ENCODE measurements around the gene INCA1. TPM values are rescaled to one million over a fixed set of nuclear protein-coding genes. Genes with fewer than 3 reads are reported as not detected.

INCA1 gene
- polyA plus RNA-seq, 1 of the 3 experiments (the other 2 are of a cell fraction) = 1.2 TPM

- Histone ChIP-seq H2AFZ (ENCODE audit: low read depth) (no peak overlapping the region), H3K9me3 (no peaks in the 10 kb centered on the region), H3K27ac (ENCODE audit: low read depth in 2 of 2, low read length in 1 of 2) (no peak overlapping the region), H3F3A (replicated peaks; ENCODE audit: insufficient read depth) (no peaks in the 10 kb centered on the region), H4K20me1 (ENCODE audit: insufficient read depth) (peaks cover 20% of the 10 kb centered on the region), H3K4me1 (ENCODE audit: control insufficient read depth in 1 of 2, insufficient read depth in 2 of 2, low read depth in 1 of 2, low read length in 1 of 2) (peaks cover 5 to 18% of the 10 kb centered on the region in 2 experiments; a peak in 2 of 4 replicates), H3K9me2 (no peaks in the 10 kb centered on the region), H3K27me3 (ENCODE audit: insufficient read depth) (no peaks in the 10 kb centered on the region), H3K36me3 (replicated peaks in 1 of 2; ENCODE audit: control insufficient read depth in 1 of 2, insufficient read depth in 2 of 2, low read length in 1 of 2) (peaks cover 44 to 48% of the 10 kb centered on the region in 2 experiments), H3K4me3 (ENCODE audit: low read depth in 2 of 2, low read length in 1 of 2) (no peak overlapping the region), H3K79me2 (ENCODE audit: insufficient read depth) (peaks cover 50% of the 10 kb centered on the region), H3K4me2 (no peak overlapping the region), H3K9ac (no peak overlapping the region)
- 90% methylated on average over 17 of the region's 20 CpGs for WGBS (ENCODE audit: low lambda C conversion rate)
- ChIA-PET CTCF (interaction anchor here (8.1 kb wide), 1 partner anchor 14 kb away, joined by 54 read pairs; the partner anchor contains the start of gene CAMTA2), POLR2A (no interaction called here)
- no peak for DNase-seq
- TF ChIP-seq RXRA (IDR thresholded peaks at IDR 0.05; ENCODE audit: borderline replicate concordance, low read depth) (no peak), SMC3 (IDR thresholded peaks at IDR 0.05; ENCODE audit: low read depth, low read length) (no peak), YY1 (IDR thresholded peaks at IDR 0.05; ENCODE audit: low read depth) (no peak), RFX5 (IDR thresholded peaks at IDR 0.05; ENCODE audit: low read length) (no peak), ZBTB33 (IDR thresholded peaks at IDR 0.05; ENCODE audit: borderline replicate concordance, low read depth) (no peak), MEF2A (IDR thresholded peaks at IDR 0.05; ENCODE audit: borderline replicate concordance, low read depth) (no peak), GATA2 (CRISPR knock-in tag; IDR thresholded peaks at IDR 0.05) (no peak), USF2 (IDR thresholded peaks at IDR 0.05; ENCODE audit: borderline replicate concordance, low read depth, low read length) (no peak), TCF12 (IDR thresholded peaks at IDR 0.05) (no peak), NFIC (IDR thresholded peaks at IDR 0.05; ENCODE audit: borderline replicate concordance) (no peak), JUND (IDR thresholded peaks at IDR 0.05) (no peak), GABPA (IDR thresholded peaks at IDR 0.05; ENCODE audit: low read depth) (no peak)
Measured at GRCh38 chr17:5002121-5002788, 4.9 kb upstream of the INCA1 start.

- no peak overlapping the region for H2AFZ ChIP-seq (ENCODE audit: low read depth)
- WGBS (ENCODE audit: low lambda C conversion rate) = 92% methylated on average over 3 of the region's 11 CpGs
- peaks cover under 1% of the 10 kb centered on the region for H3F3A ChIP-seq (replicated peaks; ENCODE audit: insufficient read depth)
- H3K9me3 ChIP-seq = no peaks in the 10 kb centered on the region
- H3K4me3 ChIP-seq (ENCODE audit: low read depth in 2 of 2, low read length in 1 of 2) = no peak overlapping the region
- H3K9me2 ChIP-seq = no peaks in the 10 kb centered on the region
- CTCF ChIA-PET = interaction anchor here (0.9 to 8.1 kb wide), 5 partner anchors 12 to 62 kb away, joined by 3 to 54 read pairs (median 3); partner anchors contain the start of gene CAMTA2
- POLR2A ChIA-PET = no interaction called here
- peaks cover 50% of the 10 kb centered on the region for H3K79me2 ChIP-seq (ENCODE audit: insufficient read depth)
- peaks cover 10 to 24% of the 10 kb centered on the region in 2 experiments; a peak in 3 of 4 replicates for H3K4me1 ChIP-seq (ENCODE audit: control insufficient read depth in 1 of 2, insufficient read depth in 2 of 2, low read depth in 1 of 2, low read length in 1 of 2)
- peaks cover 29 to 40% of the 10 kb centered on the region in 2 experiments for H3K36me3 ChIP-seq (replicated peaks in 1 of 2; ENCODE audit: control insufficient read depth in 1 of 2, insufficient read depth in 2 of 2, low read length in 1 of 2)
- H3K4me2 ChIP-seq = peak overlapping the region; percentile 99; the same call in 1 of the 2 replicates
- no peak overlapping the region for H3K9ac ChIP-seq
- no peaks in the 10 kb centered on the region for H3K27me3 ChIP-seq (ENCODE audit: insufficient read depth)
- H4K20me1 ChIP-seq (ENCODE audit: insufficient read depth) = peaks cover 20% of the 10 kb centered on the region
- TF ChIP-seq ELF1 (IDR thresholded peaks at IDR 0.05) = no peak
- no peak for TF ChIP-seq TEAD4 (IDR thresholded peaks at IDR 0.05; ENCODE audit: borderline replicate concordance, insufficient read depth)
- no peak for TF ChIP-seq RAD21 (IDR thresholded peaks at IDR 0.05; ENCODE audit: low read length)
- no peak for TF ChIP-seq TCF12 (IDR thresholded peaks at IDR 0.05)
- no peak for TF ChIP-seq PBX3 (IDR thresholded peaks at IDR 0.05)
- no peak overlapping the region for H3K27ac ChIP-seq (ENCODE audit: low read depth in 2 of 2, low read length in 1 of 2)
- DNase-seq = no peak
Measured at GRCh38 chr17:5000237-5000639, 2.9 kb upstream of the INCA1 start.
